GM19023 (cell line): ENCODE results near the gene BEX4.
"Not testable (repeated sequence)": the region's sequence is repeated elsewhere in the genome, so short reads cannot be mapped to it uniquely, and the experiment has no call there.

ENCODE experiments used
- ATAC-seq: cut with Tn5 transposase; IDR thresholded peaks from one replicate; pipeline ENCODE4 v1.9.1; 2021; ENCODE audit warnings: mild to moderate bottlenecking, moderate library complexity; ENCODE audit not compliant: unreplicated experiment

Gene BEX4

GRCh38 chrX:103235608-103236007 lies 20.7 kb downstream of the BEX4 start:
- ATAC-seq: not testable (repeated sequence)

DNA sequence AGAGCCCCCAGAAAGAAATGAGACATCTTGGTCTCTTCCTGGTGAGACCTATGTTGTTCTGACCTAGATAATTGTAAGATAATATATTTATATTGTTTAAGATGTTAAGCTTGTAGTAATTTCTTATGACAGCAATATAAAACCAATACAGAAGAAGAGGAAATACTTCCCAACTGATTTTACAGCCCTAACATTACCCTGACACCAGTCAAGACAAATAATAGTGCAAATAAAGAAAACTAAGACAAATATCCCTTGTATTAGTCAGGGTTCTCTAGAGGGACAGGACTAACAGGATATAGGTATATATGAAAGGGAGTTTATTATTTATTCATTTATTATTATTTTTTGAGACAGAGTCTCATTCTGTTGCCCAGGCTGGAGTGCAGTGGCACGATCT lies 21.4 kb downstream of the BEX4 start:
- ATAC-seq: no peak

- ATAC-seq: no peak
These were observed 25.2 kb downstream of the BEX4 start for GRCh38 chrX:103240155-103240554.

DNA sequence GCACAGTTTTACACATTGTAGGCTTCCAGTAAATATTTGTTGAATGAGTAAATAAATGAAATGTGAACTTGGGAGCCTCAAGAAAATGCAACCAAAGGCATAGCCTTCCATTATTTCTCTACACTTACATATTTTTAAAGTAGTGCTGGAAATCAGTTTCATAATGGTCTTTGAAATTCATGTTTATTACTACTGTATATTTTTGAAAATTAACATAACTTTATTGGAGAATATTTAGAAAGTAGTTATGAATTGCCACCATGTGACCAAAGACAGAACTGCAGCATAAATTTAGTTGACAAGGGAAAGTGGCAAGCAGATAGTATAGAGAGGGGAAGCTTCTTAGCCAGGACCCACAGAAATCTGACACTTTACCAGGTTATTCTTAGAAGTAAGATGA lies 33.6 kb downstream of the BEX4 start:
- ATAC-seq: no peak

DNA sequence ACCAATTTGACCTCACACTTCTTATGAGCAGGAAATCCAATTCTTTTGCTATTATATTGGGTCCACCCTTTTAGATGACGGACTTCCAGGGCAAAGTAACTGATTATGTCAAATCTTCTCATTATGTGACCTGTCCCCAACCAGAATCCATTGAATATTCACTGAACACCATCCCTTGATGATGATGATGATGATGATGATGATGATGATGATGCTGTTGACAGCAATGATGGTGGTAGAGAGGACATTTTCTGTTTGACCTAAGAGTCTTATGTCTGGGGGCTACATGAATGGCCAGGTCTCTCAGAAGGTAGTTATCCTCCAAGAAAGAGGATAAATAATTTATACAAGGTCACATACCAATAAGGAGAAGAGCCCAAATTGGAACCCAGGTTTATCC lies 34.9 kb downstream of the BEX4 start:
- ATAC-seq: no peak

DNA sequence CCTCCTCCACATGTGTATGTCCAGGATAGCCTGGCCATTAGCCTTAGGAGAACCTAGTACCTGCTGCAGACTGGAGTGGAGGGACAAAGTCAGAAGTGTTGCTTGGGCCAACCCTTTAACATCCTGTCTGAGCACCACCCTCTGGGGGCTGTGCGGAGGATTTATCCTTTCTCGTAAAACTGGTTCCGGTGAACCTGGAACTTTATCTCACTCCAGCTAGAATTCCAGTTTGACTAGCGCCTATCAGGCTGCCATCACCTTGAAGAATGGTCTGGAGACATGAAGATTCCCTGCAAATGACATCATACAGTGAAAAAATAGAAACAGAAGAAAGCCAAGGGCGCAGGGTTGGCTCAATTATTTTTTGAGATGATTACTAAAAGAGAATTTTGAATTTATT lies 36.1 kb downstream of the BEX4 start:
- no peak for ATAC-seq

DNA sequence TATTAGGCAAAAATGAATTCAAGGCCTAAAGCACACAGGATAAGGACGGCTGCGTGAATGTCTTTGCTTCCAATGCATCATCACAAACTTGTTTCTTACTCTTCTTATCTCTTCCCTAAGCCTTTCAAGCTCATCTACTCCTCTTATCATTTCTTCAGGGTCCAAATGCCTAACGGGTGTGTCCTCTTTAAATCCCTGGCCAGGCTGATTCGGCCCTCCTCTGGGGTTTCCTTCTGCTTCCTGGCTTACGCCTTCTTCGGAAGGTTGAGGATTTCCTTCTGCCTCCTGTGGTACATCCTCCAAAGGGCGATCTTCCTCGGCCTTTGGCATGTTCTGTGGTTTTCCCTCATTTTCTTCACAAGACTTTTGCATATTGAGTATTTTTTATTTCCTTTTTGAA lies 38.7 kb downstream of the BEX4 start:
- no peak for ATAC-seq

DNA sequence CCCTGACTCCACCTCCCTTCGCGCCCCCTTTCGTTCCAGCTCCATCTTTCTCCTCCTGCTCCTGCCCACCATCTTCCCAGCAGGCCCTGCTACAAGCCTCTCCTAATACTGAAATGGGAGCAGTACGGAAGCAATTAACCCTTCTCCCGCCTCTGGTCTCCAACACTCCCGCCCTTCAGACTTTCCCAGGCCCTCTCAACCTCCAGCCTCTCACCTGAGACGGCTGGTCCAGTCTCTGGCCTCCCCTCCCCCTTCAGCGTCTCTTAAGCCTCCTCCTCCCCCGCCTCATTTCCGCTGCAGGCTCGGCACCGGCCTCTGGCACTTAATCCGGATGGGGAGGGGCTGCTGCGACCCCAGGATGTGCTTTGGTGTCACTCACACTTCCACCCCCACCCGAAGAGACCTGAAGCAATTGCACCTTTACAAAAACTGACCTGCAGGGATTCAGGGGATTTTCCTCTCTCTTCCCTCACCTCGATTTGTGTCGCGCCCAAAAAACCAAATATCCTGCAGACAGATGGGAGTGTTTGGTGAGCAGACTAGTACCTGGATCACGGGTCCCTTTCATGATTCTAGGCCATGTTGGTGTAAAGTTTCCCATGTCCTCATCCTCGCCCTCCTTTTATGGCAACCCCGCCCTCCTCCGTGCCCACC lies 39.4 kb downstream of the BEX4 start:
- peak; percentile 60 for ATAC-seq

- ATAC-seq: peak; percentile 95
These were observed 40.1 kb downstream of the BEX4 start, which contains the start of gene TCEAL8 for GRCh38 chrX:103254921-103255493. TCEAL8 (minus strand) TSS chrX:103255155; CDS start chrX:103253979, 1,176 bp downstream.

- ATAC-seq: no peak
These were observed 41.7 kb downstream of the BEX4 start for GRCh38 chrX:103256651-103257050.

GRCh38 chrX:103258275-103258674 lies 43.4 kb downstream of the BEX4 start:
- ATAC-seq: no peak
